ENCODE measurements around the gene HAGHL. TPM values are rescaled to one million over a fixed set of nuclear protein-coding genes. Genes with fewer than 3 reads are reported as not detected.

The HAGHL gene
- total and polyA plus RNA-seq, 2 donors (not counting 3 experiments of a cell fraction or from before 2014, with no cell fraction given): 6.3 to 6.8 TPM

GRCh38 chr16:704552-705380, 22.1 kb upstream of the HAGHL start:
- Histone ChIP-seq H3K4me2 (ENCODE audit: insufficient read depth, low read length) (no peak overlapping the region), H3K27ac (ENCODE audit: insufficient read depth, low read depth, low read length) (no peak overlapping the region), H4K20me1 (replicated peaks; ENCODE audit: control insufficient read depth, extremely low read depth, insufficient read depth, low read length) (no peaks in the 10 kb centered on the region), H3K36me3 (ENCODE audit: control insufficient read depth in 2 of 2, extremely low read depth in 1 of 2, insufficient read depth in 2 of 2, low read length in 2 of 2) (no peaks in the 10 kb centered on the region), H3K9ac (replicated peaks; ENCODE audit: extremely low read depth, insufficient read depth, low read length) (no peak overlapping the region), H3K79me2 (ENCODE audit: control insufficient read depth, insufficient read depth, low read length) (no peaks in the 10 kb centered on the region), H3K9me3 (replicated peaks; ENCODE audit: control insufficient read depth, insufficient read depth, low read length) (no peaks in the 10 kb centered on the region), H3K4me3 (replicated peaks in 1 of 3; ENCODE audit: insufficient read depth in 1 of 3, low read depth in 1 of 3, low read length in 3 of 3) (no peak overlapping the region), H3K4me1 (ENCODE audit: control insufficient read depth, extremely low read depth, insufficient read depth, low read length) (no peaks in the 10 kb centered on the region), H3K27me3 (ENCODE audit: control insufficient read depth in 2 of 2, insufficient read depth in 2 of 2, low read length in 2 of 2) (peaks cover 39 to 44% of the 10 kb centered on the region in 2 experiments), H3K9me1 (replicated peaks; ENCODE audit: control insufficient read depth, extremely low read depth, insufficient read depth, low read length) (no peaks in the 10 kb centered on the region), H2AFZ (ENCODE audit: low read depth, low read length) (no peak overlapping the region)
- no peak for DNase-seq (ENCODE audit: low read depth, low spot score)
- dilution Hi-C loops (cut with MboI; ENCODE audit: extremely low pct_ligation_motif_present, low sequenced_read_pairs): no loop called here
- BruUV-seq (replicated peaks): no TSS peak
- ChIA-PET POLR2A (interaction anchor here (0.6 kb wide), 1 partner anchor 364 kb away, joined by 6 read pairs; no protein-coding TSS in a partner anchor), CTCF (interaction anchor here (1.4 to 2.7 kb wide), 3 partner anchors 15 to 80 kb away, joined by 3 to 8 read pairs (median 4); partner anchors contain the start of genes ANTKMT and WDR24)
- intact Hi-C loops (cut with micrococcal nuclease): no loop called here
- TF ChIP-seq EZH2 (IDR thresholded peaks at IDR 0.05; ENCODE audit: borderline replicate concordance, low read depth, low read length, severe bottlenecking): peak; percentile 71
- TF ChIP-seq CTCF (IDR thresholded peaks at IDR 0.05; ENCODE audit: extremely low read depth in 1 of 2, insufficient read depth in 1 of 2, low read depth in 1 of 2, low read length in 2 of 2): no peak
- no peak for FAIRE-seq
